AG09319 (cell line): ENCODE measurements around the gene SETD1B.

Source experiments
- DNase-seq: peaks from one replicate; pipeline ENCODE4 v3.0.0-alpha.2; 2010; ENCODE audit warnings: low read depth; ENCODE audit errors: extremely low read depth
- TF ChIP-seq, protein P1 (sequence below): IDR thresholded peaks from 2 replicates; pipeline ENCODE4 v1.5.1; 2011; ENCODE audit warnings: low read depth, mild to moderate bottlenecking, inconsistent platforms, low read length, moderate library complexity

SETD1B gene

DNA sequence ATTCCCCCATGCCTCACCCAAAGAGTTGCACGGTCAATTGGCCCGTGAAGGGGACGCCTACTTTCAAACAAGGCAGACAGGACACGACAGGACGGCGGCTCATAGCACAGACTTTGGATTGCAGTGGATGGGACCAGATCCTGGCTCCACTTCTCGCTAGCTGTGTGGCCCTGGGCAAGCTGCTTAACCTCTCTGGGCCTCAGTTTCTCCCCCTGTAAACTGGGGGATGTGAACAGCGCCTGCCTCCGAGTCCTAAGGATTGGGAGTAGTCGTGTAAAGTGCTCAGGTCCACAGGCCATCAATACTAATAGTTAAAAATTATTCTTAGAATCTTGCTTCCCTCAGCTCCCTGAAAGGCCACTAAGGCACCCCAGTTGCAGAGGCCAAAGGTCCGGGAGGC is 23.4 kb upstream of the SETD1B start:
- TF ChIP-seq, protein P1, sequence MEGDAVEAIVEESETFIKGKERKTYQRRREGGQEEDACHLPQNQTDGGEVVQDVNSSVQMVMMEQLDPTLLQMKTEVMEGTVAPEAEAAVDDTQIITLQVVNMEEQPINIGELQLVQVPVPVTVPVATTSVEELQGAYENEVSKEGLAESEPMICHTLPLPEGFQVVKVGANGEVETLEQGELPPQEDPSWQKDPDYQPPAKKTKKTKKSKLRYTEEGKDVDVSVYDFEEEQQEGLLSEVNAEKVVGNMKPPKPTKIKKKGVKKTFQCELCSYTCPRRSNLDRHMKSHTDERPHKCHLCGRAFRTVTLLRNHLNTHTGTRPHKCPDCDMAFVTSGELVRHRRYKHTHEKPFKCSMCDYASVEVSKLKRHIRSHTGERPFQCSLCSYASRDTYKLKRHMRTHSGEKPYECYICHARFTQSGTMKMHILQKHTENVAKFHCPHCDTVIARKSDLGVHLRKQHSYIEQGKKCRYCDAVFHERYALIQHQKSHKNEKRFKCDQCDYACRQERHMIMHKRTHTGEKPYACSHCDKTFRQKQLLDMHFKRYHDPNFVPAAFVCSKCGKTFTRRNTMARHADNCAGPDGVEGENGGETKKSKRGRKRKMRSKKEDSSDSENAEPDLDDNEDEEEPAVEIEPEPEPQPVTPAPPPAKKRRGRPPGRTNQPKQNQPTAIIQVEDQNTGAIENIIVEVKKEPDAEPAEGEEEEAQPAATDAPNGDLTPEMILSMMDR = no peak
- no peak for DNase-seq

DNA sequence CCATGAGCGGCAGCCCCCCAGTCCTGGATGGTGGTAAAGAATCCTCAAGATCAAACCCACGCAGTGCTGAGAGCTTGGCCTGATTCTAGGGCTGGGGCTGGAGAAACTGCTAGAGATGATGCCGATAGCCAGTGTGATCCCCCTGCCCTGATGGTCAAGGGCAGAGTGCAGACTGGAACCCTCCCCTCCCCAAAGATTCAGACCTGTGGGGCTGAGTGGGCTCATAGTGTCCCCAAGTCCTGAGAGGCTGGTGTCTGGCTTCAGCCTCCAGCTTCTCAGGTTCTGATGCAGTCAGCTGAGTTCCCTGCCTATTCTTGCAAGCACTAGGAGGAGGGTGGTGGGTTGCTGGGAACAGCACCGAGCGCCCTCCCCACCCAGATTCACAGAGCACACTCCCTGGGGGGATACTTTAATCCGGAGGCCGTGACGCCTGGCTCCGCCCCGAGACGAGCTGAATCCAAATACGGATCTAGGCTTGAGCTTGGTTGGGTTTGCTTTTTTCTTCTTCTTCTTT is 22.3 kb upstream of the SETD1B start:
- TF ChIP-seq, protein P1 = no peak

DNA sequence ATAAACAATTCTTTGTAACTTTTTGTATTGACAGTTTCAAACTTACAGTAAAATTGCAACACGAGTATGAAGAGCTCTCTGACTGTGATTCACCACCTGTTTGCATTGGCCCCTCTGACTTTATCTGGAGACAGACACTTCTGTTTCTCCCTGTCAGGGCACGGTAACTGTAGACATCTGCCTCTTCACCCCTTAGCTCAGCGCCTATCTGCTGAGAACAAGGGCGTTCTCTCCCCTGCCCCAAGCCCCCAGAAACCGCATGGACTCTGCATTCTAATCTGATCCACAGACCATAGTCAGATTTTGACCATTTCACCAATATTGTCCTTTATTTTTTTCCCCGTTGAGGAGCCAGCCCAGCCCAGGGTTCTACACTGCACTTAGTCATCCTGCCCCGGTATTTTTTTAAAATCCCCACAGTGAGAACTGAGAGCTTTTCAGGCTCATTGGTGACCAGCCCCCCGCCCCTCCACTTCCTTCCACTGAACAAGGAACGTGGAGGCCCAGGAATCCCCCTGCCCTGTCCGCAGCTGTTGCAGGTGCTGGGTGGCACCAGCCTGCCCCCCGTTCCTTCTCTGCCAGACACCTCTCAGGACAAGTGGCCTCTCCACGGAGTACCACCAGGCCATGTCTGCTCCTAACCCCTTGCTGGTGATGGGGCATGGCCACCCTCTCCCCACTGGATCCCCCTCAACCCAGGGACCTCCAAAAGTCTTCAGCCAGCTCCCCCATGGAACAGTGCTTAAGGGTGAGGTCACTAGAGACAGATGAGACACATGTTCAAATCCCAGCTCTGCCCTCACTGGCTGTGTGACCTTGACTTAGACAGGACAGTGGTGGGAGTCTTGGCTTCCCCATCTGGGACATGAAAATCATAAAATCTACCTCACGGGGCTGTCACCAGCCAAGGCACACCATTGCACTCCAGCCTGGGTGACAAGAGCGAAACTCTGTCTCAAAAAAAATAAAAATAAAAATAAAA is 21.5 kb upstream of the SETD1B start:
- TF ChIP-seq, protein P1 = no peak
- DNase-seq = no peak

More for the DNA sequence above, 22.3 kb upstream of the SETD1B start:
- DNase-seq = no peak

DNA sequence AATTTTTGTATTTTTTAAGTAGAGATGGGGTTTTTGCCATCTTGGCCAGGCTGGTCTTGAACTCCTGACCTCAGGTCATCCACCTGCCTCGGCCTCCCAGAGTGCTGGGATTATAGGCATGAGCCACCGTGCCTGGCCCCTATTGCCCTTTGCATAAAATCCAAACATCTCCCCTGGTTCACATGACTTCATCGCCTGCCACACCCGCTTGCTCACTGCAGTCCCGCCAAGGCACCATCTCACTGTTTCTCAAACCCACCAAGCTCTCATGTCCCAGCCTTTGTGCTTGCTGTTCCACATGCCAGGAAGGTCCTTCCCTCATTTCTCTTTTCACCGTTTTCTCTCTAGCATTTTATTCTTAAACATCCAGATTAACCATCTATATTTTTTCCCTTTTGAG is 20.0 kb upstream of the SETD1B start:
- no peak for DNase-seq
- TF ChIP-seq, protein P1 = no peak

DNA sequence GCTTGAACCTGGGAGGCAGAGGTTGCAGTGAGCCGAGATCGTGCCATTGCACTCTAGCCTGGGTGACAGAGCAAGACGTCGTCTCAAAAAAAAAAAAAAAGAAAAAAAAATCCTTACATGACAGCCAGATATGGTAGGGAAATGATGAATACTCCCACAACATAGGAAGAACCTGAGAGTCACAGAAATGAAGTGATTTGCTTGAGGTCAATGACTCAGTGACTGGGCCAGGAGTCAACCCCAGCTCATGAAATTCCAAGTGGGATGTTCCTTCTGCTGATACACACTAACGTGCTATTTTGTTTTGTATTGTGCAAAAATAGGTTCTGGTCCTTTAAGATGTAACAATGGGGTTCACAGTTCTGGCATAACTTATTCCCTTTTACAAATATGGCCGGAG is 19.3 kb upstream of the SETD1B start:
- DNase-seq = no peak
- TF ChIP-seq, protein P1 = no peak

DNA sequence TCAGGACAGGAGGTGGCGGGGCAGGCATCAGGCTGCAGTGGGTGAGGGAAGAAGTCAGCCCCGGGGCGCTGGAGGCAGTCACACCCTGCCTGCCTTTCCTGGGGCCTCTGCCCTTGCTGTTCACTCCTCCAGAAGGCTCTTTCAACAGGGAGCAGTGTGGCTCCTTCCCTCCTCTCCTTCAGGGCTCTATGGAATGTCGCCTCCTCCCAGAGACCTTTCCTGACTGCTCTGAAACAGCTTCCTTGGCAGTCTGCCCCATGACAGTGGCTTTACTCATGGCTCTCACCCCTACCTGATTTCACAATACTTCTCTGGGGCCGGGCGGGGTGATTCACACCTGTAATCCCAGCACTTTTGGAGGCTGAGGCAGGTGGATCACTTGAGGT is 17.4 kb upstream of the SETD1B start:
- TF ChIP-seq, protein P1 = no peak
- DNase-seq = no peak
